ENCODE results near the gene TEX14. TPM values are rescaled to one million over a fixed set of nuclear protein-coding genes. Genes with fewer than 3 reads are reported as not detected.

TEX14 gene
- total and polyA plus RNA-seq, 11 donors = 0.04 to 0.36 (median 0.10) TPM; not detected in 3

GRCh38 chr17:58626905-58627304 is 64.9 kb downstream of the TEX14 start:
- TF ChIP-seq CTCF (IDR thresholded peaks at IDR 0.05) = no peak
- no peak for TF ChIP-seq POLR2A (IDR thresholded peaks at IDR 0.05)

GRCh38 chr17:58624751-58625150 is 67.1 kb downstream of the TEX14 start:
- DNase-seq (no peak), ATAC-seq (no peak)
- Histone ChIP-seq H3K4me3 (no peak overlapping the region), H3K4me1 (peaks cover 0 to 11% (median 0%) of the 10 kb centered on the region in 12 donors), H3K9me3 (no peaks in the 10 kb centered on the region), H3K36me3 (no peaks in the 10 kb centered on the region), H3K27ac (no peak overlapping the region), H3K27me3 (no peaks in the 10 kb centered on the region)
- intact Hi-C loops (cut with DNase I) = no loop called here
- 58 to 81% (median 70%) methylated on average over 1 of the region's 1 CpG for WGBS, 4 donors
- no peak for TF ChIP-seq CTCF (IDR thresholded peaks at IDR 0.05)
- no peak for TF ChIP-seq POLR2A (IDR thresholded peaks at IDR 0.05)

More at GRCh38 chr17:58626905-58627304, 64.9 kb downstream of the TEX14 start:
- DNase-seq = no peak
- intact Hi-C loops (cut with DNase I) = loop anchor here in 1 of 10 donors (2.0 kb wide), 1 partner anchor 48 kb away; no protein-coding TSS in a partner anchor
- WGBS, 4 donors = 75 to 82% (median 78%) methylated on average over 1 of the region's 1 CpG
- H3K27ac ChIP-seq = peak overlapping the region in 1 of 12 donors; percentile 67
- H3K4me3 ChIP-seq = no peak overlapping the region
- no peak for ATAC-seq
- H3K4me1 ChIP-seq = peaks cover 0 to 23% (median 3%) of the 10 kb centered on the region in 12 donors
- H3K27me3 ChIP-seq = no peaks in the 10 kb centered on the region
- no peaks in the 10 kb centered on the region for H3K9me3 ChIP-seq
- H3K36me3 ChIP-seq = no peaks in the 10 kb centered on the region

- H3K27ac ChIP-seq = no peak overlapping the region
- ATAC-seq = no peak
- 70 to 94% (median 87%) methylated on average over 3 of the region's 3 CpGs for WGBS, 4 donors
- no peak for TF ChIP-seq CTCF (IDR thresholded peaks at IDR 0.05)
- no peaks in the 10 kb centered on the region for H3K4me1 ChIP-seq
- H3K27me3 ChIP-seq = no peaks in the 10 kb centered on the region
- no peaks in the 10 kb centered on the region for H3K36me3 ChIP-seq
- H3K9me3 ChIP-seq = no peaks in the 10 kb centered on the region
- intact Hi-C loops (cut with DNase I) = no loop called here
- H3K4me3 ChIP-seq = no peak overlapping the region
- DNase-seq = no peak
These were observed 70.7 kb downstream of the TEX14 start for GRCh38 chr17:58621174-58621573.

DNA sequence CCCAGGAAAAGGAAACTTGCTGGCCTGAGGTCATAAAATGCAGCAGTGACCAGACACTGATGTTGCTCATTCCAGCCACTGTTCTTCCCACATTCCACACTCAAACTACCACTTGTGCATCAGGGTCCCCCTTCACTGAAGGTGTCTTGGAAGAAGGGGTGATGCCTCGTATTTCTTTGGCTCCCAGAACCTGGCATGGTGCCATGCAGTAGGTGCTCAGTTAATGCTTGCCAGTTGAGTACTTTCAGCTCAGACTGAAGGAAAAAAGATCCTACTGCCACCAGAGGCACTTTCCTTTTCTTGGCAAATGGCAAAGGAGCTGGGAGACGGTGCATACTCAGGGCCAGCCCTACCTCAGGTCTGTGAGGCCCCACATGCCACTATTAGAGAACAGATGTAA is 73.5 kb downstream of the TEX14 start:
- no peaks in the 10 kb centered on the region for H3K4me1 ChIP-seq
- H3K4me3 ChIP-seq = no peak overlapping the region
- H3K27ac ChIP-seq = no peak overlapping the region
- no peak for DNase-seq
- WGBS, 4 donors = 65 to 77% (median 70%) methylated on average over 2 of the region's 2 CpGs
- no peaks in the 10 kb centered on the region for H3K9me3 ChIP-seq
- no peak for ATAC-seq
- intact Hi-C loops (cut with DNase I) = no loop called here
- TF ChIP-seq CTCF (IDR thresholded peaks at IDR 0.05) (no peak), POLR2A (IDR thresholded peaks at IDR 0.05) (no peak)
- H3K27me3 ChIP-seq = no peaks in the 10 kb centered on the region
- no peaks in the 10 kb centered on the region for H3K36me3 ChIP-seq

Data from heart left ventricle (tissue), 16 donors.